ENCODE data around the gene CBFB.

DNA sequence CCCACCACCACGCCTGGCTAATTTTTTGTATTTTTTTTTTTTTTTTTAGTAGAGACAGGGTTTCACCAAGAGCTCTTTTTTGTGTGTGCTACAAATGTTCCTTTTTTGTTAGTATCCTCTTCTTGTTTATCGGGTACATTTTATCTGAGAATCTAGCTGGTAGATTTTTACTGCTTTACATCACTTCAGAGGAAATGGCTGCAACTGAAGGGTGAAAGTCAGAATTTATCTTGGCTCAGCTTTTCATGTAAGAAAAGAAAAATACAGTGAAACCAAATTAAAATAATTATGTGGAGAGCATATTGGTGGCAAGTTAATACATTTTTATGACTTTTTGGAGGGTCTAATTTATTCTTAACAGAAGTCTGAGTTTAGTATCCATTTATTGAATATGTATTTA is 26.0 kb downstream of the CBFB start:
- TF ChIP-seq, protein P1, sequence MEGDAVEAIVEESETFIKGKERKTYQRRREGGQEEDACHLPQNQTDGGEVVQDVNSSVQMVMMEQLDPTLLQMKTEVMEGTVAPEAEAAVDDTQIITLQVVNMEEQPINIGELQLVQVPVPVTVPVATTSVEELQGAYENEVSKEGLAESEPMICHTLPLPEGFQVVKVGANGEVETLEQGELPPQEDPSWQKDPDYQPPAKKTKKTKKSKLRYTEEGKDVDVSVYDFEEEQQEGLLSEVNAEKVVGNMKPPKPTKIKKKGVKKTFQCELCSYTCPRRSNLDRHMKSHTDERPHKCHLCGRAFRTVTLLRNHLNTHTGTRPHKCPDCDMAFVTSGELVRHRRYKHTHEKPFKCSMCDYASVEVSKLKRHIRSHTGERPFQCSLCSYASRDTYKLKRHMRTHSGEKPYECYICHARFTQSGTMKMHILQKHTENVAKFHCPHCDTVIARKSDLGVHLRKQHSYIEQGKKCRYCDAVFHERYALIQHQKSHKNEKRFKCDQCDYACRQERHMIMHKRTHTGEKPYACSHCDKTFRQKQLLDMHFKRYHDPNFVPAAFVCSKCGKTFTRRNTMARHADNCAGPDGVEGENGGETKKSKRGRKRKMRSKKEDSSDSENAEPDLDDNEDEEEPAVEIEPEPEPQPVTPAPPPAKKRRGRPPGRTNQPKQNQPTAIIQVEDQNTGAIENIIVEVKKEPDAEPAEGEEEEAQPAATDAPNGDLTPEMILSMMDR (IDR thresholded peaks at IDR 0.05), result no peak
- TF ChIP-seq POLR2A (IDR thresholded peaks at IDR 0.05) (no peak), EP300 (IDR thresholded peaks at IDR 0.05) (no peak)
